Measurements from ENCODE around the gene EFNA4.

DNA sequence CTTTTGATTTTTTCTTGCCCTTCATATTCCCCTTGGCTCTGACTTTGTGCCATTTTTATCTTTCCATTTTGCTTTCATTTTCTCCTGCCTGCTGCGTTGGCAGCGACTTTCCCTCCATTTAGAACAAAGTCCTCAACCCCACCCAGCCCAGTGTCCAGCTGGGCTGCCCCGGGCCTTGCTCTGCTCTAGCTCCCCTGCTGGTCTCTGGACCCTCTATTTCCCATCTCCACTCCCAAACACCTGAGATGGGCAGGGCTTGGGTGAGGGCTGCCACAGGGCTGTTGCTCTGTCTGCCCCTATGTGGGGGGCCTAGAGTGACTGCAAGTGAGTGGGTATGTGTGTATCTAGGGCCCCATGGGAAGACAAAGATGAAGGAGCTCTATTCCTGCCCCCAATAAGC, 19.7 kb upstream of the EFNA4 start:
- no peak for TF ChIP-seq POLR2AphosphoS5 (IDR thresholded peaks at IDR 0.05; ENCODE audit: low read depth, low read length)
- TF ChIP-seq REST (IDR thresholded peaks at IDR 0.05; ENCODE audit: insufficient read depth in 1 of 2, low read depth in 2 of 2, low read length in 2 of 2) = no peak

All from PFSK-1 (cell line).